Activated CD8-positive, alpha-beta memory T cell treated with anti-CD3 and anti-CD28 coated beads, Interleukin-2, amount 50 U/mL, for 48 hours (primary cell): ENCODE results near the gene TMC1.

ENCODE experiments used
- DNase-seq: peaks from one replicate; pipeline ENCODE4 v3.0.0-alpha.2; 2020

Gene TMC1

DNA sequence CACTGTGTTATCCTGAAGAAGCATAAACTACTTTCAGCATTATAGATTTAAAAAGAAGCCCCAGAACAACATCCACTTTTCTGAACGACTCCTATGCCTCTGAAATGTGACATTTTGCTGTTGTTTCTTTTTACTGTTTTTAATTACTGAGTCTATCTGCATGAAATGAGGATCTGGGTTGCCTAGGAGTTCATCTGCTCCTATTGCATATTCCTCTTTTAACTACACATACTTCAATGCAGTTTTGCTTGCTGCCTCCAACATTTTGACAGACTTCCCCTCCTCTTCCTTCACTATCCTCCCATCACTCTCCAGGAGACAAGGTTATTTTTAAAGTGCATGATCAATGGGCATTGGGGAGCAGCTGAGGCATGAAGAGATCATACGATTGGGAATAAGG lies 164.5 kb downstream of the TMC1 start:
- DNase-seq: no peak

DNA sequence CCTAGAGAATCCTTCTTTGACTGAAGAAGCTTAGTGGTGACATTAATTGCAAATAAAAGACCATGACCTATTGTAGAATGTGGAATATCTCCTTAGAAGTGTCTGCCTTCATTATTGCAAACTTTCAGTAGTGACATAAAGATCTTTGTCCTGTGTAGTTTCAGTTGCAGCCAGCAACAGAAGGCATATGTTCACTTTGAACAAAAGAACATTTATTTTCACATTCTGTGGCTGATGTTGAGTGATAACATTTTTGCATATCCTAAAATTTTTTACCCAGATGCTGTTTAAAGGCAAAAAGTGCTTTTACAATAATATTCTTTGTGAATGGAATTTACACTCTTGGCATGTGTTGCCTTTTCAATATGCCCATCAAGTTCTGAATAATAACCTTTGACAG lies 165.9 kb downstream of the TMC1 start:
- DNase-seq: no peak

DNA sequence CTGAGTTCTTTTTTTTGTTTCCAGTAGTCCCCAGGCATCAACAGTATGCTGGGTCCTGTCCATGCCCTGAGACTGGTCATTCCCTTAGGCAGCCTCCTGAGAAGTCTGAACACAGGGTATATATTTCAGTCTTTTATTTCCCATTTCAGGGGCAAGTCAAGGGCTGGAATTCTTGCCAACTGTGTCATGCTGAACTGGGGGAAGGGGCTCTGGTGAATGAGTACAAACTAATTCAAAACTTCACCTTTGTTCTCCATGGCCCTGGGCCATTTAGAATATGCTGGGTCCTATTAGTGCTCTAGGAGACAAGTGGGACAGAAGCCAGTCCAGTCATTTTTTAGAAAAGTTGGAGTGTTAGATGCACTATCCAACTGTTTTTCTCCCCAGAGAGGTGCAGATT lies 170.3 kb downstream of the TMC1 start:
- no peak for DNase-seq

DNA sequence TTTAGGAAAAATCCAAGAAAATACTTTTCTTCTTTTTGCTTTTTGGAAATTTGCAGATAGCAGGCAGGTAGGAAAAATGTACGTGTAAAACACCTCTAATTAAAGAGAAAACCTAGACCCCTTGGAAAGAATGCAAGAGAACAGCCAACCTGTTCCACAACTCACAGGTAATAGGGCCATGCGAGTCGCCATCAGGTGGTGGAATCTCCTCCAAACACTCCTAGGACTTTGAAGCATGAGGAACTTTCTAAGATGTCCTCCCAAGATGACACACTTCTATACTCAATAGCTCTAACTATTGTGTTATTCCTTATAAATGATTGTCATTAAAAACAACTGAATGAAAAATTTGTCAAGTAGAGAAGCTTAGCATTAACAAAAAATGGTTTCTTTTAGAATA lies 174.0 kb downstream of the TMC1 start:
- DNase-seq: no peak

DNA sequence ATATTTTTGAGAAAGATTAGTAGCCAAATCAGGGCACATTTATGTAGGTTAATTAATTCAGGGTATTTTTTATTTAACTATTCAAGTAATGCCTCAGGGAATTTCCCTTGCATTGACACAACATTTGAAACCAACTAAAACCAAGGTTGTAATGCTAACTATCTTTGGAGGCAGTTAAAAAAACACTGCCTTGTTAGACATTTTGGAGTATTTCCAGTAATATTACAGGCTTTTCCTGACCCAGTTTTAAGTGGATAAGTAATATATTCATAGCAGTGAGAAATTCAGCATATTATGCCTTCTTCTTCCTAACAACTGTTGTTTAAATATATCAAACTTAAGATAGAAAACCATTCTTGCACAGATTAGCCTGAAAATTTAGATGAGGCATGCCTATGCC lies 175.1 kb downstream of the TMC1 start:
- DNase-seq: no peak

DNA sequence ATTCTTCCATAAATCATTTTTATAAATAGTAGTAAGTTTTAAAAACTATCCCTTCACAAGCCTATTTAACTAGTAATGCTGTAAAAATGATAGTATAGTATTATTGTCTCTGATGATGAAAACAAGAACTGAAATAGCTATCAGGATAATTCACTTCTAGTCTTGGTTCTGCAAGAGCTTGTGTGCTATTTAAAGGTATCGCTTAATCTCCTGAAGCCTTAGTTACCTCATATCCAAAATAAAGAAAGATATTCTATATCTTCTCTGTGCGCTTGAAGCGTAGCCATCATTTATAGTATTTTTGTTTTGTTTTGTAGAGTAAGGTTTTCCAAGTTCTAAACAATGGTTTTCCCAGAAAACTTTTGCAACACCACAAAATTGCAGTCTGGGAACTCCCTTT lies 180.1 kb downstream of the TMC1 start:
- no peak for DNase-seq

DNA sequence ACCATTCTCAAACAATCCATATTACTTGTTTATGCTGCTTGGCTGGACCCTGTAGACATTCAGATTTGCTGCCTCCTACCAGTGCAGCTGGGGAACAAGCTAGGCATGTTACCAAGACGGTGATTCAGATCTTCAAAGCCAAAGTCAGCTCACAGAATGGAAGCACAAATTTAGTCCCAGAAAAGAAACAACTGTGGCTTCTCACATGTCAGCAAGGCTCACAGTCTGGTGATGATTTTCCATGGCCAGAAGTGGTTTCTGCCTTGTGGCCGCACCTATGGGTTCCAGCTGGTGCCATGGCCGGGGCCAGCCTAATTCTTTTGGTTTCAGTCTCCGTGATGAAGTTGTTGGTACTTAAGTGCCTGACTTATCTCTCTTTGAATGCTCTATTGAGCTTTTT lies 182.2 kb downstream of the TMC1 start:
- DNase-seq: no peak

DNA sequence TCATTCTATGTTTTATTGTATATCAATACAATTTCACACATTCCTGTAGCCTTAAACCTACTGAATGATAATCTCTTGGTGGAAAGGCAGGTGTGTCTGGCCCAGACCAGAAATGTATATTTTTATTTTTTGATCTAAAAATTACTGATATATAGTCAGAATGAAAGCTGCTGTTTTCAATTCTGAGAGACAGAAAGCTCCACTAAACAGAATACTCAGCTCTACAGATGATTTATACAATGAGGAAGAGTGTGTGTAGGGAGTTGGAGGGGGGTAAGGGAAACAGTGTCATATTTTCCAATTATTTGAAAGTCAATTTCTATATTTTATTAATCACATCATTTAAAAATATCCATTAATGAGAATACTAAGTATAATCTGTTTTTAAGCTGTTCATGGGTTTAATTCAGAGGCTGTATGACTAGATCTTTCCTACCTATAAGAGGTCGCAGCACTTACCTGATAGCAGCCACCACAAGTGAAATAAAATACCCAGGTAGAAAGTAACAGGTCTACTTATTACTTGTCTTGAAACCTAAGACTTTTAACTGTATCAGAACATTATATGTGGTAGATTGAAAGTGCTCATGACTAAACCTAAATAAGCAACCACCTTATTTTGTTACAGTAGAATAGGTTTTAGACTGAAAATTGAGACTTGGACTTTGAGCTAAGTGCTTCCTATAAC lies 183.4 kb downstream of the TMC1 start:
- DNase-seq: no peak

DNA sequence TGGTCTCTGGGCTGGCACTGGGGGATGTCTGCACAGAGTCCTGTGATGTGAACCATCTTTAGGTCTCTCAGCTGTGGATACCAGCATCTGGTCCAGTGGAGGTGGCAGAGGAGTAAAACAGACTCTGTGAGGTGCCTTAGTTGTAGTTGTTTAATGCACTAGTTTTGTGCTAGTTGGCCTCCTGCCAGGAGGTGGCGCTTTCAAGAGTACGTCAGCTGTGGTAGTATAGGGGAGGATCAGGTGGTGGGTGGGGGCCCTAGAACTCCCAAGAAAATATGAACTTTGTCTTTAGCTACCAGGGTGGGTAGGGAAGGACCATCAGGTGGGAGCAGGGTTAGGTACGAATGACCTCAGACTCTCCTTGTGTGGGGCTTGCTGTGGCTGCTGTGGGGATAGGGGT lies 197.1 kb downstream of the TMC1 start:
- no peak for DNase-seq

DNA sequence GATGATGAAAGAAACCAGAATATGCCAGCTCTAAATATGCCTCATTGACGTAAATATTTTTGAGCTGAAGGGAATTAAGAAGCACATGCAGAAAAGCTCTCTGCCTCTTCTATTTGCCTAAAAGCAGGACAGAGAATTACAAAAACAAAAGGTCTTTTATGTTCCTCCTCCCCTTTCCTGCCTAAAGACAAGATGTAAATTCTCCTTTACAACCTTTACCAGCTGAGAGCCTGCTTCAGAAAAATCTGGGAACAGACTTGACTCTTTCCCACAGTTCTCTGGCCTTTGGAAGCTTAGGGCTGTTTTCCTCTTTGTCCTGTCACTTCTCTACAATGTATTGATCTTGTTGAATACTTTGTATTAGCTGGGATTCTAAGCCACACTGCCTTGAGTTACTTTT lies 199.7 kb downstream of the TMC1 start:
- no peak for DNase-seq

DNA sequence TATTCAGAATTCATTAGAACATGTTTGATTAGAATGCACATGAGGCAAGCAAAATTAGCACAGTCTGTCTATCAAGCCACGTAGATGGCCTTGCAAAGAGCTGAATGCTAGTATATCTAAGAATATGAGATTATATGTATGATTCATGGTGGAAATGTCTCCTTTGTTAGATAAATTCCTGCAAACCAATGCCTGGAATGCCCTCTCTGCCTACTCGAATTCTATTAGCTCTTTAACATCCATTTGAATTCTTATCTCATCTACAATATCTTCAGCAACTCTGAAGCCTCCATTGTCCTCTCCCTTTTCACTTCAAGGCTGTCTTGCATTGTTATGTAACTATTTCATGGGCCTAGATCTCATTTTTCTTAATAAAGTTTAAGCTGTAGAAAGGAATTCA lies 205.5 kb downstream of the TMC1 start:
- no peak for DNase-seq

DNA sequence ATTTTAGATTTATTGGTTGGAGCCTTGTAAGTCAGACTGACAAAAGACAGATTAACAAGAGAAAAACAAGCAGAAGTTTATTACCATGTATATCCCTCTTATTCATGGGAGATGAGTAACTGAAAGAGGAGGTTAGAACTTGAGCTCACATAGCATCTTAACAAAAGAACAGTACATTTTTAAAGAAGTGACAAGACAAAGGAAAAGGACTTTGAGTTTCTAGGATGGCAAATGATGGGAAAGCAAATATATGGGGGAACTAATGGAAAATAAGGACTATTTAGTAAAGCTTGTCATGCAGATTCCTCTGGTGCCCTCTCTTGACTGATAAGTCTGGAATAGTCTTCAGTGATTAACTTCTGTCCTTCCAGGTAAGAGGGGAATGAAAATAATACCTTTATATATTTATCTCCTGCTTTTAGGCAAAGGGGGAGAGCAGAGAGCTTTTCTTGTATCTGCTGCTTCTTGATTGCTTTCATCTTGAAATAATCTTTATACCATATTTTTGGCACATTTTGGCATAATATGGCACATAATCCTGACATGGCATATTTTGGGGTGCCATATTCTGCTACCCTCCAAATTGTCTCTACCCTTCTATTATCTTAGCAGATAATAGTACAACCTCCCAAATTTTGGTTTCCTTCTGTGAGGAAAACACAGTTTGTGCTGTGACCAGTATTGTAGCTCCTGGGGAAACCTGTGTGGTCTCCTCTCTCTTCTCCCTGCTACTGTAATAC lies 206.8 kb downstream of the TMC1 start:
- no peak for DNase-seq

DNA sequence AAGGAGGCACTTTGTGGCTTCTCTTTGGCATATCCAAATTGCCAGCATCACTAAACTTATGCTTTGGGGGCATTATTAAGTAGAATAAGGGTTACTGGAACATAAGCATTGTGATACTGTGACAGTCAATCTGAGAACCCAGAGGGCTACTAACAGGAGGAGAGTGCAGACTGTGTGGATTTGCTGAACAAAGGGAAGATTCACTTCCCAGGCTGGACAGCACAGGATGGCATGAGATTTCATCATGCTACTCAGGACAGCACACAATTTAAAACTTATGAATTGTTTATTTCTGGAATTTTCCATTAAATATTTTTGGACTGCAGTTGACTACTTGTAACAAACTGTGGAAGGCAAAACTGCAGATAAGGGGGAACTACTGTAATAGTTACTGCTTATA lies 212.5 kb downstream of the TMC1 start:
- no peak for DNase-seq

DNA sequence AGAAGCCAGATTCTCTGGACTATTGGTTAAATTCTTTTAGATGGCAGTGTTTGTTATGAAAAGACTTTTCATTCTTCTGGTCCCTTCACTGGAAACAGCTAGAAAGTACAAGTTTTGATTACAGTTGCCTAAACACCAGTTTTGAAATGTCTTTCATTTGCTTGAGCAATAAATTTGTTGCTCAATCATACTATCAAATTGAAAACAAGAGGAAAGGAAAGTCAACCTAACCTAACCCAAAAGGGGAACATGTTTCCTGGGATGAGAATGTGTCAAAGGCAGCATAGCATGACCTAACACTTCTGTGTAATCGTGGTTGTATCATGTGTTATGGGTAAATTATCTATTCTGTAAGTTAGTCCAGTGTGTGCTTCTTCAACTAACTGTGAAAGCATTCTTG lies 213.2 kb downstream of the TMC1 start:
- DNase-seq: no peak

DNA sequence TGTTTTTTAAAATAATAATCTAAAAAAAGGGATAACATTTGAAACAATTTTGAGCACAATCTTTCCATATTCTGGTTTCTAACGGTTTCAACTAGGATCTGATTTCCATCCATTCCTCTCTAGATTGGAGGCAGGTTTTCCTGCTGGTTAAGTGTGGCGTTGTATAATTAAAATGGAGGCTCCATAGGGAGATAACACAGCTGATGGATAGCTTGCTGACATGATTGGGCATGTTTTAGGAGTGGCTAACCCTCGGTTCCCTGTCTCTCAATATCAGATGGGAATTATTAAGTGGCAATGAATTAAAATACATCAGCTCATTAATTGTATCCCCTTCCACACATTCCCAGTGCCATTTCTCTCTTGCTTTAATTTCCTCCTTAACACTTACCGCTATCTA lies 222.4 kb downstream of the TMC1 start:
- no peak for DNase-seq

DNA sequence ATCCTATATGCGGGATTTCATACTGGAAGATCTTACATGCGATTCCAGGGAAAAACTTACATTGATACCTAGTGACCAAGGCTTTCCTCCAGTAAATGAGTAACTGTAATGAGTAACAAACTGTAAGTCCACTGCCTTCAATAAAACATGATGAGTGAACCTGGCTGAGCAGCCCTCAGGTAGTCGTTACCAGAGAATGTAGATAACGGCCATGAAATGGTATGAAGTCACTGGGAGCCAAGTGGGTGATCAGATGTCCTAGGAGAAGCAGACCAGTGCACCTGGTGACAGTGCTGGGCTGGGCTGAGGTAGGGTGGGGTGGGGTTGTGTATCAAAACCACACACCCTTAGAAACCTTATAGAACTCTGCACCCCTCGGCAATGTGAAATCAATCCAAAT lies 227.9 kb downstream of the TMC1 start:
- no peak for DNase-seq

DNA sequence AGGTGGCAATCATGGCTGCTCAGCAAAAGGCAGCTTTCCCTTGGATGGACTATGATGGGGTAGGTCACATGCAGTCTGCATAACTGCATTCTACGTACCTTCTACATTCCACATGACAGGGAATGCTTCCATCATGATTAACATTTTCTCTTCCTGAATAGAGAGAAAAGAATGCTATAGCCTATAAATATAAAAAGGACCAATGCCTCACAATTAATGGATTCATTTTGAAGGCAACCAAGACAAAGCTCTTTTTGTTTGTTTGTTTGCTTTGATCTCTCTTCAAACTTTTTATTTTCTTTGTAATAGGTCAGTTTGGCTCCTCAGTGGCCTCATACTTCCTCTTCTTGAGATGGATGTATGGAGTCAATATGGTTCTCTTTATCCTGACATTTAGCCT lies 230.1 kb downstream of the TMC1 start:
- DNase-seq: no peak

DNA sequence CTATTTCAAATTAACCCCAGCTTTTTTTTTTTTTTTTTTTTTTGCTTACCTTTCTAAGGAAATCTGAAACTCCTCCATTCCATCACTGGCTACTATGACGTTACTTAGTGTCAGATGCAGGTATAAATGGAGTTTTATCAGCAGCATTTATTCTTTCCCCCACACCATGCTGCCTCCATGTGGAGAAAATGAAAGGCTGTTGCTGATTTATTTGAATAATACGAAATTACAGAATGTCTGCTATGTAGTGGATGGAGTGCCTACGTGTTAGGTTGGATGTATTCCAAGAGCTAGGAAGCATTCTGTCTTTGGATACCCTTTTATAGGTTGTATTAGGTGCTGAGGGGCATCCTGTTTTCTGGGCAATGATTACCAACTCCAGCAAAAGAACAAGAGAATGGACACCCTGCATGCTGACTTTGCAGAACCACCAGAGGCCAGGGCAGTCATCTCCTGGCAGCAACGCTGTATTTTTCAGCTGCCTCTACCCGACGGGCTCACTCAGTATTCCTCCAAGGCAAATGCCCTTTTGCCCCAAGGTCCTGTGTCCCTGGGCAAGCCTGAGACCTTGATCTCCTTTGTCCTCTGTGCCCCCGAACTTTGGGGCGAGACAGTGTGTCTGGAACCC lies 232.0 kb downstream of the TMC1 start:
- no peak for DNase-seq

DNA sequence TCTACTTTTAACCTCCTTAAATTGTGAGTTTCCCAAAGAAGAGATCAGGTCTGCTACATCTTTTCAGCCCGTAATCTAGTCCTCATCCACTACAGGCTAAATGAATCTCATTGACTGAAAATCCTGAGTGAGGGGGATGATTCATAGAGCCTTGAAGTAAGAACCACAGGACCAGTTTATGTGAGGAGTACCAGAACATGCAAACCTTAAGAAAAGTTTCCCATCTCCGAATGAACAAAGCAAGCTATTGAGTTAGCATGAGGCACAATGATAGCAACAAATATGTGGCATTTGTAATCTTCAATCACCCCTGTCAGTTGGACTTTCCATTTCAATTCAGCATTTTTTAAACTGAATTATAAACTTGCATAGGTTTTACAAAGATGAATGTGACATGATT lies 234.4 kb downstream of the TMC1 start:
- no peak for DNase-seq

DNA sequence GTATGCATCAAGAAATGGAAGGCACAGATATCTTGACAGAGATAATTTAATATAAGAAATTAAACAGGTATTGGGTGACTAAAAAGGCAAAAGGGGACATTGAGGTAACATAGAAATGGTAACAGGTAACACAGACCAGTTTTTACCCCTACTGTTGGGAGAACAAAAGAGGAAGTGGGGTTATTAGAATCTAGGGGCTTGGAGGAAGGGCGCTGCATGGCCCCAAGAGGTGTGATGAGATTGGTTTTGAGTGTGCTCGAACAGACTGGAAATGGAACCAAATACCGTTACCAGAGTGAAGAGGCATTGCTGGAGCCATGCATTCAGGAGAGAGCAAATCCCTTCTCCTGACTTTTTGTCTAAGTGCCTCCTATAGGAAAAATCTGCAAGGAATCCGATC lies 237.5 kb downstream of the TMC1 start:
- no peak for DNase-seq

DNA sequence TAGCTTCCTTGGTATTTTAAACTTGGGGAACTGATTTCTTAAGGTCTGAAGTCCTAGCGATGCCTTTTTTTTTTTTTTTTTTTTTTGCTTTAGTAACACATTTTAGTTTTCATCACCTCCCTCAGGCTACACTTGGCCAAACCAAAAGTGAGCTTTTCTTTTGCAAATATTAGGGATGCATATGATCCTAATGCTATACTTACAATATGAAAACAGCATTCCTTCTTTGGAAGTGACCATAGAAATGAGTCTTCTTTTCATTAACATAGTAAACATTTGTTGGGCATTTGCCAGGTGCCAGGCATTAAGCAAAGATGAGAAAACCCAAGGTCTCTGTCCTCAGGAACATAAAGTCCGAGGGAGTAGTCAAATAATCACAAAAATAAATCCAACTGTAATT lies 241.6 kb downstream of the TMC1 start:
- DNase-seq: no peak

DNA sequence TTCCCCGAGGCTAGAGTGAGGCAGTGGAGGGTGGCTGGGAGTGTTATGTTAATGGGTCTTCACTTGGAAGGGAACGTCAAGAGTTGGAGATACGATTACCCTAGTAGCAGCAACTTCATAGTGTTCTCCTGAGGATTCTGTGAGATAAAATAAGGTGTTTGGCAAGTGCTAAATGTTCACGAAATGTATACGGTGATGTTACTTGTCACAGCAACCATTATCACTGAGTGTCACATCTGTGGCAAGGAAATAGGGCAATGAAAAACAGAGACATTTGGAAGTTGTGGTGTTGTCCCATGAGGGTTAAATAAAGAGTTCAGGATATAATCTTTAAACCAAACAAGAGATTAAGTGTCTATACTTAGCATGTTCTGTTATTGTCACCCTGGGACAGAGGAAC lies 248.1 kb downstream of the TMC1 start:
- no peak for DNase-seq

DNA sequence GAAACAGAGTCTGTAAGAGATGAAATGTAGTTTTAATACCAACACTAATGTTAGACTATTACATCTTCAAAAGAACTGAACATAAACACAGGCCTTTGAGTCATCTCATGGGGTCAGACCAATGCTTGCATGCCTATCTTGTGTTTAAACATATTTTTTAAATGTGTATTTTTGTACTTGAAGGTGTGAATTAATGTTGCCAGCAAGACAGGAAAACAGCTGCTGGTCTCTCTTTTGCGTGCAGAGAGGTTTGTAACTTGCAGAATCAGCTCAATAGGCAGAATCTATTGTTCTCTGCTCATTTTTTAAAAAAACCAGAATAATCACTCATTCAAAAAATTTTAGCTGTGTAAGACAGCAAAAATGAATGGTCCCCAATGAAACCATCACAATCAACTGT lies 251.3 kb downstream of the TMC1 start:
- DNase-seq: no peak

DNA sequence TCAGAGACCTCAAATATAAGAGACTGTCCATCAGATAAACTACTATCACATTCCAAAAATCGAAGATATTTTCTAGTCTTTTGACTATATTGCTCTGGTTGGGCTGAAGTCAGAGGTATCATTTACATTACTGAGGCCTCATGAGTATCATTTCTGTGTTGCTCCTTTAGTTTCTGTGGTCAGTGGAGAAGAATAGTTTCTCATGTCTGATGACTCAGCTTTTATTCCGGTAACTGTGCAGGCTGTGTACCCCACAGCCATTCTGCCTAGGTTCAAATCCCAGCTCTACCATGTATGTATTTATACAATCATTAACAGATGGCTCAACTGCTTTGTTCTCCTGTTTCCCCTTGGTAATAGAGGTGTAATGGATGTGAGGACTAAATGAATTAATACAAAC lies 252.2 kb downstream of the TMC1 start:
- DNase-seq: no peak

DNA sequence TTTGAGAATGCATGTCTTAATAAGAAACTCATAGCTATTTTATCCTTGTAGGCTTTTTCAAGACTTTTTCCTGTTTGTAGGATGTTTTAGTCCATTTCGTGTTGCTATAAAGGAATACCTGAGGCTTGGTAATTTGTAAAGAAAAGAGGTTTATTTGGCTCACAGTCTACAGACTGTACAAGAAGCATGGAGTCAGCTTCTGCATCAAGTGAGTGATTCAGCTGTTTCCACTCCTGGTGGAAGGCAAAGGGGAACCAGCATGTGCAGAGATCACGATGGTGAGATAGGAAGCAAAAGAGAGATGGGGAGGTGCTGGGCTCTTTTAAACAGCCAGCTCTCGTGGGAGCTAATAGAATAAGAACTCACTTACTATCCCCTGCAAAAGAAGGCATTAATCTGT lies 254.2 kb downstream of the TMC1 start:
- DNase-seq: no peak
